Osteocyte (in vitro differentiated cells): ENCODE data around the gene MBOAT7. TPM values are rescaled to one million over a fixed set of nuclear protein-coding genes. Genes with fewer than 3 reads are reported as not detected.

ENCODE experiments used
- DNase-seq: peaks from one replicate; pipeline ENCODE4 v3.0.0; 2021; ENCODE audit warnings: mixed read lengths; ENCODE audit not compliant: unreplicated experiment; ENCODE audit errors: extremely low spot score
- H3K27ac Mint-ChIP-seq: one replicate; pipeline ENCODE4 v1.8.0; 2021; ENCODE audit warnings: mild to moderate bottlenecking, mixed read lengths; ENCODE audit not compliant: unreplicated experiment
- H3K27me3 Mint-ChIP-seq: one replicate; pipeline ENCODE4 v1.8.0; 2021; ENCODE audit warnings: mixed read lengths; ENCODE audit not compliant: unreplicated experiment
- H3K36me3 Mint-ChIP-seq: one replicate; pipeline ENCODE4 v1.8.0; 2021; ENCODE audit warnings: mixed read lengths; ENCODE audit not compliant: unreplicated experiment
- H3K4me1 Mint-ChIP-seq: one replicate; pipeline ENCODE4 v1.8.0; 2021; ENCODE audit warnings: mixed read lengths; ENCODE audit not compliant: unreplicated experiment
- H3K4me3 Mint-ChIP-seq: one replicate; pipeline ENCODE4 v1.8.0; 2021; ENCODE audit warnings: mild to moderate bottlenecking, moderate library complexity, mixed read lengths; ENCODE audit not compliant: unreplicated experiment
- H3K9me3 Mint-ChIP-seq: one replicate; pipeline ENCODE4 v1.8.0; 2021; ENCODE audit warnings: mixed read lengths; ENCODE audit not compliant: unreplicated experiment
- total RNA-seq: library from RNA; stranded (reverse); gene quantifications from 2 replicates; pipeline ENCODE4 v1.2.1, GENCODE V29; 2021
- TF ChIP-seq, protein P1 (sequence below): fragments of 200-600 bp; sonication (generic); IDR thresholded peaks from 2 replicates; pipeline ENCODE4 v1.5.0; 2021; ENCODE audit warnings: antibody characterized with exemption, mild to moderate bottlenecking, moderate library complexity

Gene MBOAT7
- total RNA-seq, 1 donor from 2014 or later: 85.2 TPM

- TF ChIP-seq, protein P1, sequence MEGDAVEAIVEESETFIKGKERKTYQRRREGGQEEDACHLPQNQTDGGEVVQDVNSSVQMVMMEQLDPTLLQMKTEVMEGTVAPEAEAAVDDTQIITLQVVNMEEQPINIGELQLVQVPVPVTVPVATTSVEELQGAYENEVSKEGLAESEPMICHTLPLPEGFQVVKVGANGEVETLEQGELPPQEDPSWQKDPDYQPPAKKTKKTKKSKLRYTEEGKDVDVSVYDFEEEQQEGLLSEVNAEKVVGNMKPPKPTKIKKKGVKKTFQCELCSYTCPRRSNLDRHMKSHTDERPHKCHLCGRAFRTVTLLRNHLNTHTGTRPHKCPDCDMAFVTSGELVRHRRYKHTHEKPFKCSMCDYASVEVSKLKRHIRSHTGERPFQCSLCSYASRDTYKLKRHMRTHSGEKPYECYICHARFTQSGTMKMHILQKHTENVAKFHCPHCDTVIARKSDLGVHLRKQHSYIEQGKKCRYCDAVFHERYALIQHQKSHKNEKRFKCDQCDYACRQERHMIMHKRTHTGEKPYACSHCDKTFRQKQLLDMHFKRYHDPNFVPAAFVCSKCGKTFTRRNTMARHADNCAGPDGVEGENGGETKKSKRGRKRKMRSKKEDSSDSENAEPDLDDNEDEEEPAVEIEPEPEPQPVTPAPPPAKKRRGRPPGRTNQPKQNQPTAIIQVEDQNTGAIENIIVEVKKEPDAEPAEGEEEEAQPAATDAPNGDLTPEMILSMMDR: no peak
- Mint-ChIP-seq H3K27ac (peak overlapping the region; percentile 88), H3K4me3 (peak overlapping the region; percentile 84), H3K36me3 (no peaks in the 10 kb centered on the region), H3K4me1 (peaks cover 32% of the 10 kb centered on the region), H3K27me3 (peaks cover 5% of the 10 kb centered on the region), H3K9me3 (no peaks in the 10 kb centered on the region)
- peak; percentile 100 for DNase-seq
Observed at GRCh38 chr19:54136864-54137698, 52.3 kb downstream of the MBOAT7 start.

GRCh38 chr19:54136086-54136863 lies 53.1 kb downstream of the MBOAT7 start:
- H3K4me3 Mint-ChIP-seq: peak overlapping the region; percentile 84
- peaks cover 5% of the 10 kb centered on the region for H3K27me3 Mint-ChIP-seq
- H3K9me3 Mint-ChIP-seq: no peaks in the 10 kb centered on the region
- peak overlapping the region; percentile 88 for H3K27ac Mint-ChIP-seq
- peaks cover 30% of the 10 kb centered on the region for H3K4me1 Mint-ChIP-seq
- DNase-seq: no peak
- TF ChIP-seq, protein P1: no peak
- H3K36me3 Mint-ChIP-seq: peaks cover 2% of the 10 kb centered on the region

GRCh38 chr19:54133957-54134590 lies 55.3 kb downstream of the MBOAT7 start:
- Mint-ChIP-seq H3K36me3 (peaks cover 4% of the 10 kb centered on the region), H3K27ac (no peak overlapping the region), H3K4me3 (no peak overlapping the region), H3K4me1 (peaks cover 16% of the 10 kb centered on the region), H3K9me3 (no peaks in the 10 kb centered on the region), H3K27me3 (peaks cover 5% of the 10 kb centered on the region)
- TF ChIP-seq, protein P1: no peak
- DNase-seq: no peak

DNA sequence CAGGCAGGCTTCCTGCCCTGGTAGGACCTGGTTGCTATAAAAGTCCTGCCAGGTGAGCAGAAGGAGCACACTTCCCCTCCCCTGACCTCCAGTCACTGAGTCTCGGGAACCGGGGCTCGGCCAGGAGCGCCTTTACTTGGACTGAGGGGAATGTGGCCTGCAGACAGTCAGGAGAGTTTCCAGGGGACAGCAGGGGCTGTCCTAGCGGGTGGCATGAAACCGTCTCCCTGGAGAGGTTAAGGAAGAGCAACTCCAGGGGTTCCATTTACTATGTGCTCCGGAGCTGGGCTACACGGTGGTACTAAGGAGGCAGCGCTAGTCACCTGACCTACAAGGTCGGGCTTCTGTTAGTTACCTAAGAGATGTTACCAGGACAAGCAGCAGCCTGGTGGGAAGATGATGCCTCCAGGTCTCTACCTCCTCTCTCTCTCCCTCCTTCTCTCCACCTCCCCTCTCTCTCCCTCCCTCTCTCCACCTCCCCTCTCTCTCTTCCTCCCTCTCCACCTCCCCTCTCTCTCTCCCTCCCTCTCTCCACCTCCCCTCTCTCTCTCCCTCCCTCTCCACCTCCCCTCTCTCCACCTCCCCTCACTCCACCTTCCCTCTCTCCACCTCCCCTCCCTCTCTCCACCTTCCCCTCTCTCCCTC lies 55.9 kb downstream of the MBOAT7 start:
- Mint-ChIP-seq H3K9me3 (no peaks in the 10 kb centered on the region), H3K4me1 (peaks cover 10% of the 10 kb centered on the region), H3K27me3 (peaks cover 5% of the 10 kb centered on the region), H3K27ac (no peak overlapping the region), H3K4me3 (no peak overlapping the region), H3K36me3 (peaks cover 4% of the 10 kb centered on the region)
- DNase-seq: peak; percentile 89
- TF ChIP-seq, protein P1: no peak
